Muscle of back (tissue), 11 donors: ENCODE data around the gene KLHL29. TPM values are rescaled to one million over a fixed set of nuclear protein-coding genes. Genes with fewer than 3 reads are reported as not detected.

Experiments
- DNase-seq, 3 donors: peaks; one replicate each; pipeline versions ENCODE4 v3.0.0 to v3.0.0-alpha.2; 2013
- polyA plus RNA-seq, 10 donors: library from polyadenylated mRNA; unstranded; fragments of 120-200 nt; gene quantifications; one replicate each; pipeline ENCODE4 v1.2.1, GENCODE V29; 2013; ENCODE audit not compliant: insufficient read length in 10 of 10

The KLHL29 gene
- polyA plus RNA-seq, 10 donors: 5.6 to 10.3 (median 7.6) TPM

DNA sequence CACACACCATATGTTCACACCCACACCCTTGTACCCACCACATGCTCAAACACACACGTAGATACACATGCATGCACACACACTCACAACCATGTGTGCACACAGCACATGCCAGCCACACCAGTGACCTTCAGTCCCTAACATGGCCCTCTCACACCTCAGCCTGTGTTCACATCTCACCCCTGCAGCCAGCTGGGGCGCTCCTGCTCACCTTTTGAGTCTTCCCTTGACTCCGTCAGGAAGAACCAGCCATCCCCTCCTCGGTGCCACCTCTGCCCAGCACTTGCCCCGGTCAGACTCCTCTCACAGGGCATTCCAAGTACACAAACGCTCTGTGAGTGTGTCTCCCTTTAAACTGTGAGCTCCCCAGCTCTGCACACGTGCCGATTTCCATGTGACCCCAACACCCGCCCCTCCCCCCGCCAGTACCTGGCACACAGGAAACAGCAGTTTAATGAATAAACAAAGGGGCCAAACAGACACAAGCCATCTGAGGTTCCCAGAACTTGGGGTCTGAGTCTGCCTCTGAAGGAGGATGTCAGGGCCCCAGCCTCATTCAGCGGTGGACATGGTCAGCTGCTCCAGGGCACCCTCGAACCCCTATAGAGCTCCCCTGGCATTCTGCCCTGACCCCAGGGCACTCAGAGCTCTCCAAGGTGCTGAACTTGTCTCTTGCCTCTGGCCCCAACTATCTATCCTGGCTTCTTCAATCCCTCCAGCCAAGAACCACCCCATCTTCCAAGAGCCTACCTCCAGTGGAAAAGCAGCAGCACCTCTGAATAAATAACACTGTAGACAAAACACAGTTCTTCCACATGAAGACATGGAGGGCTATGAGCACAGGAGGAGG, 289.1 kb downstream of the KLHL29 start:
- peak in 1 of 3 donors; percentile 44 for DNase-seq

- no peak for DNase-seq
Observed at GRCh38 chr2:23675506-23675905, 290.5 kb downstream of the KLHL29 start.

GRCh38 chr2:23677836-23678235, 292.9 kb downstream of the KLHL29 start:
- DNase-seq: no peak

GRCh38 chr2:23679044-23679443, 294.1 kb downstream of the KLHL29 start:
- no peak for DNase-seq

DNA sequence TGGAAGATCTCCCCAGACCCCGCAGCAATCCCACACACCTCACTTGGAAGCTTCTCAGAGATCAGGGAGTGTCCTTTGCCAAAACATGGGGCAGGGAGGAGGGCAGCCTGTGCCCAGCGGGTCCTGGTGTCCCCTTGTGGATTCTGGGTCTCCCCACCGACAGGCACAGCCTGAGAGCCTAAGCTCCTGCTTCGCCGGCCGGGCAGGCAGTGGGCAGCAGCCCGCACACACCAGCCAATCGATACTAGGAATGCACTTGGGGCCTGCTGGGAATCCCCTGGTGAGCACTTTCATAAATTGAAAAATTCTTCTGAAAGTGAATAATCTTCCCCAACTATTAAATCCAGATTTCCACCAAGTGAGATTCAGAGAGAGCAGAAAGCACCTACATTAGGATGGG, 296.0 kb downstream of the KLHL29 start:
- DNase-seq: no peak

GRCh38 chr2:23681356-23682140, 296.6 kb downstream of the KLHL29 start:
- DNase-seq: no peak

GRCh38 chr2:23682481-23682880, 297.5 kb downstream of the KLHL29 start:
- DNase-seq: no peak

DNA sequence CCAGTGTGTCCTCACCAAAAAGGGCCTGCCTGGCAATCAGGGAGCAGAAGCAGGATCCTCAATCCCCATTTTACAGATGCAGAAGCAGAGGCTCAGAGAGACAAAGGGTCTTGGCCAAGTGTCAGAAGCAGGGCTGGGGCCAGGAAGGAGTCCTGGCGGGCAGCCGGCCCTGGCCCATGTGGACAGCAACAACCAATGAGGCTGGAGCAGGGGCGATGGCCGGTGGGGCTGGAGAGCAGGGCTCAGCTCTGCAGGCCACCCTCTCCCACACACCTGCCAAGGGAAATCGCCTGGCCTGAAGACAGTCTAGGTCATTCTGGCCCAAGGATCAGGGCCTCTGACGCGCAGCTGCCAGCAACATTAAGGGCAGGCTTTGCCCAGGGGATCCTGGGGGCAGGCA, 298.0 kb downstream of the KLHL29 start:
- no peak for DNase-seq

- no peak for DNase-seq
Observed at GRCh38 chr2:23684395-23685176, 299.6 kb downstream of the KLHL29 start.

DNA sequence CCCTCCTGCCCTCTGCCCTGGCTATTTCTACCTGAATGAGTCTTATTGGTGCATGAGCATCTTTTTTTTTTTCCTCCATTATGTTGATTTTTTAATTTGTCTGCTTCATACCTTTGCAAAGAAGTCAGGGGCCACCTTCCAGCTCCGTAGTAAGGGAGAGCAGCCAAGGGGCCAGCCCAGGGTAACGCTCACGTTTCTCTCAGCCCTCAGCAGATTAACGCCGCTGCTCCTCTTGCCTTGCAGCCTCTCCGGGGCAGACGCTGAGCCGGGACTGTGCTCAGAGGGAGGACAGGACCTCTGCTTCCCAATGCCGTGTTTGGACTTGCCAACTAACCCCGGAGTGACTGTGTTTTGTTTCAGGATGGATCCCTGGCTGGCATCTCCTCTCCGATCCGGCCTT, 300.2 kb downstream of the KLHL29 start:
- DNase-seq: no peak

GRCh38 chr2:23685706-23686105, 300.7 kb downstream of the KLHL29 start:
- no peak for DNase-seq

- DNase-seq: no peak
Observed at GRCh38 chr2:23686405-23687029, 301.5 kb downstream of the KLHL29 start.

DNA sequence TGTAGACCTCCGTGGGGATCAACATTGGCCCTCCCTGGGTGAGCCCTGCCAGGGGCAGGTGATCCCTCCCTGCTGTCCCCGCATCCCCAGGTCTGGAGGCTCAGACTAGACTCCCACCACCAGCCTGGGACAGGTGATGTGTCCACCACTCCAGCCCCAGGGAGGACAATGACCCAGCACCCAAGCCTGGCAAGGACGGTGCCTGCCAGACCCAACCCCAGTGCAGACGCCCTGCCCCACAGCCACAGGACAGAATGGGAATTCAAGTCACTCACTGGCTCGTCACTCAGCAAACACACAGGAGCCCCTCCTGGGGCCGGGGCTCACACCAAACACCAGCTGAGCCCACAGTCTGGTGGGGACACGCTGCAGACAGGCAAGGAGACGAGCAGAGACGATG, 302.2 kb downstream of the KLHL29 start:
- no peak for DNase-seq

GRCh38 chr2:23687713-23688112, 302.7 kb downstream of the KLHL29 start:
- no peak for DNase-seq

GRCh38 chr2:23688486-23689130, 303.6 kb downstream of the KLHL29 start:
- no peak for DNase-seq

DNA sequence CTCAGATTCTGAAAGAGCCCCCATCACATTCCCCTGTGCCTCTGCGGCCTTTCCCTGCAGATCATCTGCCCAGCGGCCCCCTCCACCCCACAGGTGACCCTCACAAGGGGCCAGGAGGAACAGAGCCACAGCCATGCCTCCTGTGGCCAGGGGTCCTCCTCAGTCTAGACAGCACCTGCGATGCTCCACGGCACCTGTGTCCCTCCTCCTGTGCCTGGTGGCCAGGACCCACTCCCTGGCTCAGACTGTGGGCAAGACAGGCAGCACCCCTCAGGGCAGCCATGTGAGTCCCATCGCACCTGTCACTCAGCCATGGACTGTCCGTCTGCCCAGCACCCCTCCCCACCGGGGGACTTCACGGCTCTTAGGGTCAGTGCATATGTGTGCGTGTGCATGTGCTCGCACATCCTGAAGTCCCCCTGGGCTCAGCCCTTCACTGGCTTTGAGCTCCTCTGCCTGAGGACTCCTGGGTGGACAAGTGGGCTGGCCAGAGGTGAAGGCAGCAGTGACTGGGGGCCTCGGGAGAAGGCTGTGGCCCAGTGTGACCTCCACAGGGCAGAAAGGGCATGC, 304.2 kb downstream of the KLHL29 start:
- no peak for DNase-seq

DNA sequence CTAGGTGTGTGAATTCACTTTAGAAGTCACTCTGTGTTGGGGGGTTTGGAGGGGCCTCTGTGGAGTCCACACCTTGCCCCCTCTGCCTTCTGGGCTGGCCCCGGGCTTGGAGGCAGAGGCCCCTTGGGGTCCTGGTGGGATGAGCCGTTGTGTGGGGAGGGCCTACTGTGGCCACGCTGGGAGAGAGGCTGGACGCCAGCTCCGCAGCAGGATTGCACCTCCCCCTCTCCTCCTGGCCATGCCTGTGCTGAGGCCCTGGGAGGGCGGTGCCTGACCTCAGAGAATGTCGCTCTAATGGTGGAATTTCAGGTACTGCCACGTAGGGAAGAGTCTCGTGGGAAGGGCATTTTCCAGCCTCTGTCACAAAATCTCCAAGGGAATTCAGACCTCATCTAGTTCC, 304.9 kb downstream of the KLHL29 start:
- no peak for DNase-seq

GRCh38 chr2:23690421-23691105, 305.6 kb downstream of the KLHL29 start:
- no peak for DNase-seq

- no peak for DNase-seq
Observed at GRCh38 chr2:23691106-23691470, 306.1 kb downstream of the KLHL29 start.

GRCh38 chr2:23691565-23691964, 306.6 kb downstream of the KLHL29 start:
- no peak for DNase-seq
